Upper lobe of left lung (tissue), 6 donors: ENCODE measurements around the gene EPS15. TPM values are rescaled to one million over a fixed set of nuclear protein-coding genes. Genes with fewer than 3 reads are reported as not detected.

Source experiments
- ATAC-seq, 2 donors: fragments of 200-7000 bp; cut with Tn5 transposase; one replicate each; pipeline ENCODE4 v1.9.1; 2022; ENCODE audit warnings: mild to moderate bottlenecking in 2 of 2, moderate library complexity in 2 of 2; ENCODE audit not compliant: low FRiP score in 2 of 2
- DNase-seq, 2 donors: peaks; one replicate each; pipeline ENCODE4 v3.0.0-alpha.2; 2019 to 2020
- H3K27ac ChIP-seq, 4 donors: fragments of 200-600 bp; sonication (generic); one replicate each; pipeline ENCODE4 v1.5.1; 2016 to 2019
- H3K27me3 ChIP-seq, 4 donors: fragments of 200-600 bp; sonication (generic); one replicate each; pipeline ENCODE4 v1.5.1; 2017 to 2019
- H3K36me3 ChIP-seq, 4 donors: fragments of 200-600 bp; sonication (generic); one replicate each; pipeline ENCODE4 v1.5.1; 2016 to 2019
- H3K4me1 ChIP-seq, 4 donors: fragments of 200-600 bp; sonication (generic); one replicate each; pipeline ENCODE4 v1.5.1; 2018 to 2019
- H3K4me3 ChIP-seq, 4 donors: fragments of 200-600 bp; sonication (generic); one replicate each; pipeline ENCODE4 v1.5.1; 2017 to 2019; ENCODE audit warnings: mild to moderate bottlenecking in 2 of 4, moderate library complexity in 1 of 4
- H3K9me3 ChIP-seq, 4 donors: fragments of 200-600 bp; sonication (generic); one replicate each; pipeline ENCODE4 v1.5.1; 2018 to 2019
- CTCF ChIP-seq, 6 experiments: fragments of 450-650 bp in 4 of 6; fragments of 200-600 bp in 2 of 6; sonication (generic) in 2 of 6; IDR thresholded peaks; one replicate each; pipeline ENCODE4 v1.5.1; 2016 to 2019; ENCODE audit warnings: antibody characterized with exemption in 6 of 6
- EP300 ChIP-seq, 4 donors: sonication (generic); formaldehyde crosslinking; IDR thresholded peaks; one replicate each; pipeline ENCODE4 v1.5.1; 2017; ENCODE audit warnings: antibody characterized with exemption in 4 of 4, control low read depth in 2 of 4
- POLR2A ChIP-seq, 4 donors: fragments of 450-650 bp; IDR thresholded peaks; one replicate each; pipeline ENCODE4 v1.5.1; 2016 to 2017; ENCODE audit warnings: antibody characterized with exemption in 4 of 4, mild to moderate bottlenecking in 2 of 4
- POLR2AphosphoS5 ChIP-seq, 2 donors: sonication (generic); formaldehyde crosslinking; IDR thresholded peaks; one replicate each; pipeline ENCODE4 v1.5.1; 2017; ENCODE audit warnings: antibody characterized with exemption in 2 of 2
- WGBS, 2 donors: methylation state at CpG; one replicate each; pipeline ENCODE4 v1.1.5; 2017 to 2018; 5-methylcytosine and 5-hydroxymethylcytosine counted together
- total RNA-seq, 6 donors: library from RNA; depleted of rRNA in 4 of 6; stranded (reverse); fragments of >200 nt in 4 of 6; gene quantifications; one replicate each; pipeline versions ENCODE4 v1.1.0 to v1.2.1, GENCODE V29; 2016 to 2021
- donor health status: DM: no; HTN: no; CAD: no; lungs with moderate emphysema.
- donor health status: DM: no; HTN: yes; CAD: no; lungs with severe emphysema.

Gene EPS15
- total RNA-seq, 6 donors from 2014 or later: 50.4 to 181 (median 73.3) TPM

GRCh38 chr1:51380936-51381335 lies 138.1 kb downstream of the EPS15 start:
- peaks cover 0 to 57% (median 11%) of the 10 kb centered on the region in 4 donors for H3K36me3 ChIP-seq
- WGBS, 2 donors: 89 to 100% methylated on average over 1 of the region's 1 CpG
- H3K27ac ChIP-seq: no peak overlapping the region
- ATAC-seq: no peak
- TF ChIP-seq POLR2AphosphoS5 (IDR thresholded peaks at IDR 0.05): no peak
- no peak for TF ChIP-seq POLR2A (IDR thresholded peaks at IDR 0.05)
- no peak for TF ChIP-seq EP300 (IDR thresholded peaks at IDR 0.05)
- TF ChIP-seq CTCF (IDR thresholded peaks at IDR 0.05): no peak
- H3K9me3 ChIP-seq: no peaks in the 10 kb centered on the region
- H3K4me1 ChIP-seq: no peaks in the 10 kb centered on the region
- no peak overlapping the region for H3K4me3 ChIP-seq
- DNase-seq: no peak
- H3K27me3 ChIP-seq: no peaks in the 10 kb centered on the region

GRCh38 chr1:51378871-51379270 lies 140.2 kb downstream of the EPS15 start:
- no peaks in the 10 kb centered on the region for H3K4me1 ChIP-seq
- DNase-seq (no peak), ATAC-seq (no peak)
- H3K27me3 ChIP-seq: no peaks in the 10 kb centered on the region
- H3K4me3 ChIP-seq: no peak overlapping the region
- 97% methylated on average over 6 of the region's 6 CpGs for whole genome bisulfite sequencing, 2 donors
- TF ChIP-seq POLR2A (IDR thresholded peaks at IDR 0.05): no peak
- TF ChIP-seq EP300 (IDR thresholded peaks at IDR 0.05): no peak
- TF ChIP-seq CTCF (IDR thresholded peaks at IDR 0.05): no peak
- no peak for TF ChIP-seq POLR2AphosphoS5 (IDR thresholded peaks at IDR 0.05)
- no peaks in the 10 kb centered on the region for H3K9me3 ChIP-seq
- H3K36me3 ChIP-seq: peaks cover 0 to 50% (median 10%) of the 10 kb centered on the region in 4 donors
- no peak overlapping the region for H3K27ac ChIP-seq

GRCh38 chr1:51373898-51374297 lies 145.2 kb downstream of the EPS15 start:
- H3K4me1 ChIP-seq: no peaks in the 10 kb centered on the region
- peaks cover 5 to 67% (median 19%) of the 10 kb centered on the region in 4 donors for H3K36me3 ChIP-seq
- WGBS, 2 donors: 98% methylated on average over 3 of the region's 3 CpGs

GRCh38 chr1:51372561-51372960 lies 146.5 kb downstream of the EPS15 start:
- Histone ChIP-seq H3K4me1 (no peaks in the 10 kb centered on the region), H3K27me3 (no peaks in the 10 kb centered on the region), H3K9me3 (no peaks in the 10 kb centered on the region), H3K27ac (no peak overlapping the region), H3K36me3 (peaks cover 5 to 60% (median 19%) of the 10 kb centered on the region in 4 donors), H3K4me3 (no peak overlapping the region)
- ATAC-seq: no peak
- no peak for DNase-seq
- TF ChIP-seq POLR2A (IDR thresholded peaks at IDR 0.05) (no peak), POLR2AphosphoS5 (IDR thresholded peaks at IDR 0.05) (no peak)

More at GRCh38 chr1:51373898-51374297, 145.2 kb downstream of the EPS15 start:
- no peak for TF ChIP-seq CTCF (IDR thresholded peaks at IDR 0.05)
- TF ChIP-seq POLR2A (IDR thresholded peaks at IDR 0.05): no peak
- TF ChIP-seq EP300 (IDR thresholded peaks at IDR 0.05): no peak
- TF ChIP-seq POLR2AphosphoS5 (IDR thresholded peaks at IDR 0.05): no peak
- no peak for ATAC-seq
- Histone ChIP-seq H3K27me3 (no peaks in the 10 kb centered on the region), H3K4me3 (no peak overlapping the region), H3K27ac (no peak overlapping the region), H3K9me3 (no peaks in the 10 kb centered on the region)
- DNase-seq: no peak

- no peak for ATAC-seq
- TF ChIP-seq CTCF (IDR thresholded peaks at IDR 0.05) (no peak), POLR2A (IDR thresholded peaks at IDR 0.05) (no peak), EP300 (IDR thresholded peaks at IDR 0.05) (no peak), POLR2AphosphoS5 (IDR thresholded peaks at IDR 0.05) (no peak)
- H3K36me3 ChIP-seq: peaks cover 9 to 68% (median 25%) of the 10 kb centered on the region in 4 donors
- no peak overlapping the region for H3K4me3 ChIP-seq
- H3K9me3 ChIP-seq: no peaks in the 10 kb centered on the region
- H3K27me3 ChIP-seq: no peaks in the 10 kb centered on the region
- WGBS, 2 donors: 88 to 90% methylated on average over 4 of the region's 4 CpGs
- H3K27ac ChIP-seq: no peak overlapping the region
- no peaks in the 10 kb centered on the region for H3K4me1 ChIP-seq
- DNase-seq: no peak
These were observed 149.9 kb downstream of the EPS15 start for GRCh38 chr1:51369171-51369570.
